Measurements from ENCODE around the gene PIGH. TPM values are rescaled to one million over a fixed set of nuclear protein-coding genes. Genes with fewer than 3 reads are reported as not detected.

The PIGH gene
- total RNA-seq, 1 experiment from 2014 or later = 19.4 TPM

DNA sequence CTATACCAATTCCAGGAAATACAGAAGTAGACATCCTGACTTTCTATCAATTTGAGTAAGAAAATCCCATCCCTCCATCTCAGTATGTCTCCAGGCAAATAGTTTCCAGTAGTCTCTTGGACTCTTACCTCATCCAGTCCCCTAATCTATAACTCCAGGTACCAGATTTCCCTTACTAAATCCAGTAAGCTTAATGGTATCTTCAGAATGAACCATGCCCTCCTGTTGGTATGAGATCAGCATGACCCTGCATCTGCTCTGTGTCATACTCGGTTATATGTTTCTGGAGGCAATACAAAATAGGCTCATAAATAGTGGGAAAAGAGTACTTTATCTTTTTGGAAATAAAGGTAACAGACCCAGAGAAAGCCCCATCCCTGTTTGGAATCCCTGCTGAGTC is 18.4 kb downstream of the PIGH start:
- H3K36me3 ChIP-seq = no peaks in the 10 kb centered on the region
- no peaks in the 10 kb centered on the region for H3K27me3 ChIP-seq
- no peaks in the 10 kb centered on the region for H3K9me3 ChIP-seq
- no peak overlapping the region for H3K4me3 ChIP-seq
- no peak for DNase-seq

DNA sequence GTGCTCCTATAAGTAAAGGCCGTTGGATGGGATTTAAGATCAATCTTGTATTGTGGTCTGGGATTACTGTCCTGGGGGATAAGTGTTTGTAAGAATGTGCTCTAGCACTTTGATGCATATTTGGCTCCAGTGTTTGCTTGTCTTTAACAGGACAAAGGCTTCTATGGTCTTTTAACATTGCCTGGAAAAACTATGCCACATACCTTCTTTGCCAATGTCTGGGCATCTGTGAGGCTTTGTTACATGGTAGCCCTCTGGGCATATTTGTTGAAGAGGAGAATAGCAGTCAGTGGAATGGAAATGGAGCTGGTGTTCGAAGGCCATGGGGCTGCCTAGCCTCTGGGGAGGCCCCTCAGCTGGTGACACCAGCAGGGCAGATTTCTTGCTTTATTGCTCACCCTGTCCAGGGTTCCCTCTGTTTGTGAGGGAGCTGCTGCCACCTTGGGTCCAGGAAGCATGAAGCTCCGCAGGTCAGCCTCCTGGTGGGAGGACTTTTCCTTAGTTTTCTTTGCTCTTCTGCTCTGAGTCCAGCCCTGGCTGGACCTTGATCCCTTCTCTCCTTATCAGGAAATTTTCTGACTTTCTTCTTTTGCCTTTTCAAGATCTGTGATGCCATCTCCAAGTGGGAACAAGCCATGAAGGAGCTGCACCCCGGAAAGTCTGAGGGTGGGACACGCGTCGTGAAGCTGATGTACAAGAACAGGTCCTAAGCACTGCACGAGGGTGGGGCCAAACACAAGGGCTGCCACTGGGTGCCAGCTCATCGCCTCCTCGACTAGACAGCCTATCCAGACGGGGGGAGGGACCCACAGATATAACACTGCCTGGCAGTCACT is 19.5 kb downstream of the PIGH start:
- DNase-seq = no peak
- no peaks in the 10 kb centered on the region for H3K36me3 ChIP-seq
- no peaks in the 10 kb centered on the region for H3K27me3 ChIP-seq
- H3K4me3 ChIP-seq = no peak overlapping the region
- H3K9me3 ChIP-seq = no peaks in the 10 kb centered on the region

- no peaks in the 10 kb centered on the region for H3K27me3 ChIP-seq
- no peak overlapping the region for H3K4me3 ChIP-seq
- DNase-seq = no peak
- no peaks in the 10 kb centered on the region for H3K36me3 ChIP-seq
- H3K9me3 ChIP-seq = no peaks in the 10 kb centered on the region
Measured at GRCh38 chr14:67579636-67580035, 20.4 kb downstream of the PIGH start.

DNA sequence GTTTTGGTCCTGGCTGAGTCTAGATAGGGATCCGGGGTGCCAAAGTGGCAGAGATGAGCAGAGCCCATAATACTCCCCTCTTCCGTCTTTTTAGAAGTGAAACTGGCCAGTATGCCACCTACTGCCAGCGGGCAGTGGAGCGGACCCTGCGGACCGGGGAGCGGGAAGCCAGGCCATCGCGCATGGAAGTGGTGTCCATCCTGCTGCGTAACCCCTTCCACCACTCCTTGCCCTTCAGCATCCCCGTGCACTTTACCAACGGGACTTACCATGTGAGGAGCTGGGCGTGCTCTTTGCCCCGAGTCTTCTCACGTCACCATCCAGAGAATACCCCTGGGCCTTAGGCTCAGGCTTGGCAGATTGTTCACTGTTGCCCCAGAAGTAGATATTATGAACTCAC is 21.0 kb downstream of the PIGH start:
- Histone ChIP-seq H3K9me3 (no peaks in the 10 kb centered on the region), H3K27me3 (no peaks in the 10 kb centered on the region), H3K36me3 (no peaks in the 10 kb centered on the region), H3K4me3 (no peak overlapping the region)
- no peak for DNase-seq

GRCh38 chr14:67577909-67578749 is 21.9 kb downstream of the PIGH start:
- Histone ChIP-seq H3K9me3 (no peaks in the 10 kb centered on the region), H3K36me3 (no peaks in the 10 kb centered on the region), H3K27me3 (no peaks in the 10 kb centered on the region), H3K4me3 (no peak overlapping the region)
- no peak for DNase-seq

GRCh38 chr14:67577181-67577808 is 22.8 kb downstream of the PIGH start:
- no peak for DNase-seq
- Histone ChIP-seq H3K27me3 (no peaks in the 10 kb centered on the region), H3K4me3 (no peak overlapping the region), H3K36me3 (no peaks in the 10 kb centered on the region), H3K9me3 (no peaks in the 10 kb centered on the region)

DNA sequence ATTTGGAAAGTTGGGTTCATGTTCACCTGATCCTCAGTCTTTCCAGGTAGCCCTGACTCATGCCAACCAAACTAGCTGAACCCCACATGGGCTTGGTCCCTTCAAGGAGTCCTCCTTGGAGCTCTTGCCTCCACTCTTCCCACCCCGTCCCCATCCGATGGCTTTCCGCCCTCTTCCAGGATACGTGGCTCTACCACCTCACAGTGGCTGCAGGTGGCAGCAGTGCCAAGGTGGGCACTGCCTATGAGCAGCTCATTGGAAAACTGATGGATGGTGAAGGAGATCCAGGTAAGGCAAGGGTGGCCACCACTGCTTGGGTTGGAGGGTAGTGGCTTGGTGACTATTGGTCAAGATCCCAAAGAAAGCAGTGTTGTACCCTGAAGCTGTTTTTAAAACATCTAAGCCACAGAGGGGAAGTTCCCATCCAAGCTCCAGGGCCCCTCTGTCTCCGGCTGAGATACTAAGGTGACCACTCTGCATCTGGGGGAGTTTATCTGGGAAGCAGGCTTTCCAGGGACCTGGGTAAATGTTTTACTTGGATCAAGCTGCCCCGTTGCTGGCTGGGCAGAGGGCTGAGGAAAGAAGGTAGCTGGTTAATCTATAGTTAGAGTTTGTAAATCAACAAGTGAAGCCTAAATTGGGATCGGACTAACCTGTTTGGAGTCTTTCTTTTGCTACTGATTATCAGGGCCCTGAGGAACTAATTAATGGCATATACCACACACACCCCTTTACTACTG is 23.7 kb downstream of the PIGH start:
- H3K36me3 ChIP-seq = no peaks in the 10 kb centered on the region
- H3K9me3 ChIP-seq = no peaks in the 10 kb centered on the region
- no peak overlapping the region for H3K4me3 ChIP-seq
- DNase-seq = no peak
- H3K27me3 ChIP-seq = no peaks in the 10 kb centered on the region

GRCh38 chr14:67575684-67576083 is 24.4 kb downstream of the PIGH start:
- no peak overlapping the region for H3K4me3 ChIP-seq
- no peaks in the 10 kb centered on the region for H3K36me3 ChIP-seq
- H3K9me3 ChIP-seq = no peaks in the 10 kb centered on the region
- no peaks in the 10 kb centered on the region for H3K27me3 ChIP-seq
- DNase-seq = no peak

GRCh38 chr14:67574806-67575205 is 25.3 kb downstream of the PIGH start:
- Histone ChIP-seq H3K4me3 (no peak overlapping the region), H3K9me3 (no peaks in the 10 kb centered on the region), H3K27me3 (no peaks in the 10 kb centered on the region), H3K36me3 (no peaks in the 10 kb centered on the region)
- DNase-seq = no peak

DNA sequence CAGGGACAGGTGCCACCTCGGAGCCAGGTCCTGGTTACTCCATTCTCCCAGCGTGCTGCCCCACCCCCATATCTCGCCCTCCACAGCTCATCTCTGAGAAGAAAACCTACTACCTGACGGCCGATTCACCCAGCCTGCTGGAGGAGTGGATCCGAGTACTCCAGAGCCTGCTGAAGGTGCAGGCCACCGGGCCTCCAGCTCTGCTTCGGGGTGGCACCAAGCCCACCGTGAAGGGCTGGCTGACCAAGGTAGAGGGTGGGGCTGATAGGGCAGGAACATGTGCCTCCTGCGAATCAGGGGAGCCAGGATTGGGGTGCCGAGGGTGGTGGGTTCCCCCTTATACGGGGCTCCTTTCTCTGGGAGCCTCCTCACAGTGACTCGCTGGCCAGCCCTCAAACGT is 25.9 kb downstream of the PIGH start:
- no peaks in the 10 kb centered on the region for H3K27me3 ChIP-seq
- H3K36me3 ChIP-seq = no peaks in the 10 kb centered on the region
- no peak overlapping the region for H3K4me3 ChIP-seq
- no peaks in the 10 kb centered on the region for H3K9me3 ChIP-seq
- no peak for DNase-seq

- no peak for DNase-seq
- H3K27me3 ChIP-seq = no peaks in the 10 kb centered on the region
- H3K4me3 ChIP-seq = no peak overlapping the region
- H3K9me3 ChIP-seq = no peaks in the 10 kb centered on the region
- no peaks in the 10 kb centered on the region for H3K36me3 ChIP-seq
Measured at GRCh38 chr14:67573228-67574010, 26.6 kb downstream of the PIGH start.

- Histone ChIP-seq H3K36me3 (no peaks in the 10 kb centered on the region), H3K9me3 (no peaks in the 10 kb centered on the region), H3K27me3 (no peaks in the 10 kb centered on the region), H3K4me3 (no peak overlapping the region)
- DNase-seq = no peak
Measured at GRCh38 chr14:67572608-67573007, 27.5 kb downstream of the PIGH start.

GRCh38 chr14:67571991-67572323 is 28.1 kb downstream of the PIGH start:
- no peak for DNase-seq
- H3K9me3 ChIP-seq = no peaks in the 10 kb centered on the region
- H3K36me3 ChIP-seq = no peaks in the 10 kb centered on the region
- no peak overlapping the region for H3K4me3 ChIP-seq
- no peaks in the 10 kb centered on the region for H3K27me3 ChIP-seq

GRCh38 chr14:67571275-67571990 is 28.6 kb downstream of the PIGH start:
- peak; percentile 30 for DNase-seq
- H3K4me3 ChIP-seq = no peak overlapping the region
- no peaks in the 10 kb centered on the region for H3K36me3 ChIP-seq
- H3K9me3 ChIP-seq = no peaks in the 10 kb centered on the region
- H3K27me3 ChIP-seq = no peaks in the 10 kb centered on the region

GRCh38 chr14:67570453-67570852 is 29.6 kb downstream of the PIGH start:
- Histone ChIP-seq H3K4me3 (no peak overlapping the region), H3K36me3 (no peaks in the 10 kb centered on the region), H3K9me3 (no peaks in the 10 kb centered on the region), H3K27me3 (no peaks in the 10 kb centered on the region)
- no peak for DNase-seq

Measured in MG63 (cell line).